HG02623 (cell line): Measurements from ENCODE around the gene SLC17A9.

Source experiments
- ATAC-seq: cut with Tn5 transposase; IDR thresholded peaks from one replicate; pipeline ENCODE4 v1.9.1; 2021; ENCODE audit warnings: moderate library complexity; ENCODE audit not compliant: unreplicated experiment

Gene SLC17A9

GRCh38 chr20:62980380-62980960 is 28.0 kb downstream of the SLC17A9 start:
- ATAC-seq, result no peak

GRCh38 chr20:62980970-62981369 is 28.5 kb downstream of the SLC17A9 start:
- no peak for ATAC-seq

- no peak for ATAC-seq
Measured at GRCh38 chr20:62982124-62983075, 29.9 kb downstream of the SLC17A9 start.

GRCh38 chr20:62983210-62983609 is 30.7 kb downstream of the SLC17A9 start:
- ATAC-seq, result no peak

GRCh38 chr20:62984666-62985443 is 32.3 kb downstream of the SLC17A9 start:
- ATAC-seq, result no peak

GRCh38 chr20:62985444-62985778 is 32.9 kb downstream of the SLC17A9 start:
- no peak for ATAC-seq

GRCh38 chr20:62986257-62986800 is 33.8 kb downstream of the SLC17A9 start:
- ATAC-seq, result no peak

GRCh38 chr20:62987114-62987513 is 34.6 kb downstream of the SLC17A9 start:
- ATAC-seq, result no peak

GRCh38 chr20:62989201-62989601 is 36.7 kb downstream of the SLC17A9 start:
- no peak for ATAC-seq

- ATAC-seq, result no peak
Measured at GRCh38 chr20:62990306-62990825, 37.9 kb downstream of the SLC17A9 start.

- ATAC-seq, result no peak
Measured at GRCh38 chr20:62991196-62991807, 38.8 kb downstream of the SLC17A9 start.

GRCh38 chr20:62991863-62992262 is 39.4 kb downstream of the SLC17A9 start:
- ATAC-seq, result no peak

- ATAC-seq, result no peak
Measured at GRCh38 chr20:62993856-62994494, 41.5 kb downstream of the SLC17A9 start.

GRCh38 chr20:62994869-62995281 is 42.4 kb downstream of the SLC17A9 start:
- ATAC-seq, result no peak

GRCh38 chr20:62995481-62995880 is 43.0 kb downstream of the SLC17A9 start:
- ATAC-seq, result no peak

GRCh38 chr20:62995898-62996595 is 43.5 kb downstream of the SLC17A9 start:
- no peak for ATAC-seq

- no peak for ATAC-seq
Measured at GRCh38 chr20:62996596-62996982, 44.1 kb downstream of the SLC17A9 start.

GRCh38 chr20:62997417-62998035 is 45.0 kb downstream of the SLC17A9 start:
- no peak for ATAC-seq

GRCh38 chr20:62998449-62998848 is 45.9 kb downstream of the SLC17A9 start:
- no peak for ATAC-seq
